Activated CD8-positive, alpha-beta T cell treated with anti-CD3 and anti-CD28 coated beads, Interleukin-2, amount 10 ng/mL, durations not matched to agents 7 days and 5 days (primary cell): Measurements from ENCODE around the gene PDXP. TPM values are rescaled to one million over a fixed set of nuclear protein-coding genes. Genes with fewer than 3 reads are reported as not detected.

Experiments
- ATAC-seq: fragments of 150-1000 bp; cut with Tn5 transposase; one replicate; pipeline ENCODE4 v1.10.0; 2021; ENCODE audit warnings: moderate library complexity
- CTCF ChIA-PET: fragments of 350-600 bp; sonication (Branson Sonifier 250); formaldehyde crosslinking; loops from one replicate; lab custom pipeline; 2021; ENCODE audit warnings: antibody characterized with exemption; lab: Charles Lee
- POLR2A ChIA-PET: fragments of 350-600 bp; sonication (Branson Sonifier 250); formaldehyde crosslinking; loops from one replicate; lab custom pipeline; 2021; ENCODE audit warnings: antibody characterized with exemption; lab: Charles Lee
- DNase-seq: peaks from one replicate; pipeline ENCODE4 v3.0.0-alpha.2; 2020
- H3K27ac Mint-ChIP-seq: one replicate; pipeline ENCODE4 v1.8.0; 2021; ENCODE audit warnings: mild to moderate bottlenecking, mixed read lengths
- H3K27me3 Mint-ChIP-seq: one replicate; pipeline ENCODE4 v1.8.0; 2021; ENCODE audit warnings: low read depth, mixed read lengths
- H3K36me3 Mint-ChIP-seq: one replicate; pipeline ENCODE4 v1.8.0; 2021; ENCODE audit warnings: low read depth, mixed read lengths
- H3K4me1 Mint-ChIP-seq: one replicate; pipeline ENCODE4 v1.8.0; 2021; ENCODE audit warnings: low read depth, mixed read lengths
- H3K4me3 Mint-ChIP-seq: one replicate; pipeline ENCODE4 v1.8.0; 2021; ENCODE audit warnings: mild to moderate bottlenecking, mixed read lengths
- H3K9me3 Mint-ChIP-seq: one replicate; pipeline ENCODE4 v1.8.0; 2022; ENCODE audit warnings: mixed read lengths; ENCODE audit not compliant: insufficient read depth
- total RNA-seq, 2 experiments: library from RNA; stranded (reverse); gene quantifications; one replicate each; pipeline ENCODE4 v1.2.3, GENCODE V29; 2021

PDXP gene
- total RNA-seq, 2 experiments from 2014 or later: 31.5 to 33.5 TPM

GRCh38 chr22:37619991-37620390 is 38.5 kb upstream of the PDXP start:
- no peak for ATAC-seq
- Mint-ChIP-seq H3K36me3 (peaks cover 46% of the 10 kb centered on the region), H3K4me3 (no peak overlapping the region), H3K27me3 (no peaks in the 10 kb centered on the region), H3K4me1 (peaks cover 19% of the 10 kb centered on the region), H3K9me3 (no peaks in the 10 kb centered on the region), H3K27ac (peak overlapping the region; percentile 42)
- ChIA-PET CTCF (interaction anchor here (1.3 to 12.7 kb wide), 3 partner anchors 14 to 62 kb away, joined by 4 to 261 read pairs (median 5); partner anchors contain the start of gene SH3BP1), POLR2A (interaction anchor here (1.0 to 1.7 kb wide), 3 partner anchors 12 to 55 kb away, joined by 3 to 7 read pairs (median 4); partner anchors contain the start of gene LGALS1)
- DNase-seq: no peak

- H3K27me3 Mint-ChIP-seq: no peaks in the 10 kb centered on the region
These were observed 37.1 kb upstream of the PDXP start for GRCh38 chr22:37621352-37621860.

GRCh38 chr22:37623075-37624016 is 35.2 kb upstream of the PDXP start:
- H3K4me3 Mint-ChIP-seq: no peak overlapping the region
- no peaks in the 10 kb centered on the region for H3K9me3 Mint-ChIP-seq
- POLR2A ChIA-PET: no interaction called here
- H3K36me3 Mint-ChIP-seq: peaks cover 41% of the 10 kb centered on the region
- no peaks in the 10 kb centered on the region for H3K27me3 Mint-ChIP-seq
- CTCF ChIA-PET: interaction anchor here (0.6 to 12.7 kb wide), 6 partner anchors 15 to 63 kb away, joined by 3 to 261 read pairs (median 4); partner anchors contain the start of genes GGA1, NOL12, PDXP and SH3BP1
- peak overlapping the region; percentile 89 for H3K27ac Mint-ChIP-seq
- ATAC-seq: peak; percentile 66
- peak; percentile 85 for DNase-seq
- peaks cover 52% of the 10 kb centered on the region for H3K4me1 Mint-ChIP-seq

More at GRCh38 chr22:37621352-37621860, 37.1 kb upstream of the PDXP start:
- POLR2A ChIA-PET: interaction anchor here (1.1 to 1.3 kb wide), 2 partner anchors 12 to 21 kb away, joined by 4 to 6 read pairs; partner anchors contain the start of gene GGA1
- peaks cover 34% of the 10 kb centered on the region for H3K4me1 Mint-ChIP-seq
- CTCF ChIA-PET: interaction anchor here (1.0 to 12.7 kb wide), 4 partner anchors 9 to 60 kb away, joined by 3 to 261 read pairs (median 4); partner anchors contain the start of gene SH3BP1
- H3K27ac Mint-ChIP-seq: no peak overlapping the region
- no peak for ATAC-seq
- no peak for DNase-seq
- no peaks in the 10 kb centered on the region for H3K9me3 Mint-ChIP-seq
- H3K36me3 Mint-ChIP-seq: peaks cover 47% of the 10 kb centered on the region
- no peak overlapping the region for H3K4me3 Mint-ChIP-seq

- Mint-ChIP-seq H3K9me3 (no peaks in the 10 kb centered on the region), H3K4me1 (peaks cover 59% of the 10 kb centered on the region), H3K4me3 (no peak overlapping the region), H3K27me3 (no peaks in the 10 kb centered on the region), H3K27ac (peak overlapping the region; percentile 89), H3K36me3 (peaks cover 35% of the 10 kb centered on the region)
- ChIA-PET POLR2A (no interaction called here), CTCF (interaction anchor here (0.6 to 12.7 kb wide), 5 partner anchors 15 to 62 kb away, joined by 3 to 261 read pairs (median 4); partner anchors contain the start of genes GGA1, NOL12, PDXP and SH3BP1)
- DNase-seq: no peak
- no peak for ATAC-seq
These were observed 34.5 kb upstream of the PDXP start for GRCh38 chr22:37624017-37624365.

- Mint-ChIP-seq H3K27ac (peak overlapping the region; percentile 75), H3K36me3 (peaks cover 32% of the 10 kb centered on the region), H3K27me3 (no peaks in the 10 kb centered on the region), H3K4me1 (peaks cover 65% of the 10 kb centered on the region), H3K4me3 (no peak overlapping the region), H3K9me3 (no peaks in the 10 kb centered on the region)
- no peak for DNase-seq
- CTCF ChIA-PET: interaction anchor here (1.8 to 12.7 kb wide), 4 partner anchors 14 to 56 kb away, joined by 9 to 261 read pairs (median 38); partner anchors contain the start of genes GGA1, PDXP and SH3BP1
- ATAC-seq: no peak
- POLR2A ChIA-PET: interaction anchor here (0.6 to 1.4 kb wide), 2 partner anchors 9 to 17 kb away, joined by 3 to 6 read pairs; no protein-coding TSS in a partner anchor
These were observed 33.6 kb upstream of the PDXP start for GRCh38 chr22:37624876-37625275.

GRCh38 chr22:37625737-37626136 is 32.8 kb upstream of the PDXP start:
- H3K4me1 Mint-ChIP-seq: peaks cover 65% of the 10 kb centered on the region
- H3K4me3 Mint-ChIP-seq: no peak overlapping the region
- no peaks in the 10 kb centered on the region for H3K9me3 Mint-ChIP-seq
- peak overlapping the region; percentile 91 for H3K27ac Mint-ChIP-seq
- no peak for ATAC-seq
- H3K27me3 Mint-ChIP-seq: no peaks in the 10 kb centered on the region
- CTCF ChIA-PET: interaction anchor here (0.8 to 12.7 kb wide), 6 partner anchors 13 to 151 kb away, joined by 3 to 261 read pairs (median 26); partner anchors contain the start of genes GGA1, PDXP and SH3BP1
- POLR2A ChIA-PET: interaction anchor here (0.6 to 2.6 kb wide), 4 partner anchors 8 to 51 kb away, joined by 3 to 13 read pairs (median 9); no protein-coding TSS in a partner anchor
- H3K36me3 Mint-ChIP-seq: peaks cover 30% of the 10 kb centered on the region
- no peak for DNase-seq

GRCh38 chr22:37626144-37626543 is 32.4 kb upstream of the PDXP start:
- peaks cover 30% of the 10 kb centered on the region for H3K36me3 Mint-ChIP-seq
- ATAC-seq: no peak
- no peaks in the 10 kb centered on the region for H3K9me3 Mint-ChIP-seq
- CTCF ChIA-PET: interaction anchor here (0.8 to 12.7 kb wide), 8 partner anchors 10 to 150 kb away, joined by 3 to 261 read pairs (median 12); partner anchors contain the start of genes GGA1, PDXP and SH3BP1
- H3K27me3 Mint-ChIP-seq: no peaks in the 10 kb centered on the region
- POLR2A ChIA-PET: interaction anchor here (0.6 to 2.6 kb wide), 3 partner anchors 10 to 51 kb away, joined by 3 to 13 read pairs (median 12); no protein-coding TSS in a partner anchor
- H3K27ac Mint-ChIP-seq: peak overlapping the region; percentile 91
- no peak overlapping the region for H3K4me3 Mint-ChIP-seq
- DNase-seq: no peak
- H3K4me1 Mint-ChIP-seq: peaks cover 67% of the 10 kb centered on the region

- ATAC-seq: no peak
- no peak for DNase-seq
- H3K9me3 Mint-ChIP-seq: no peaks in the 10 kb centered on the region
- no peaks in the 10 kb centered on the region for H3K27me3 Mint-ChIP-seq
- H3K4me3 Mint-ChIP-seq: peak overlapping the region; percentile 56
- peaks cover 68% of the 10 kb centered on the region for H3K4me1 Mint-ChIP-seq
- H3K27ac Mint-ChIP-seq: peak overlapping the region; percentile 91
- ChIA-PET POLR2A (interaction anchor here (1.0 to 2.6 kb wide), 8 partner anchors 10 to 57 kb away, joined by 3 to 14 read pairs (median 6); partner anchors contain the start of genes LGALS1 and PDXP), CTCF (interaction anchor here (0.8 to 12.7 kb wide), 12 partner anchors 9 to 236 kb away, joined by 3 to 261 read pairs (median 7); partner anchors contain the start of genes GGA1, LGALS1, PDXP and SH3BP1)
- peaks cover 30% of the 10 kb centered on the region for H3K36me3 Mint-ChIP-seq
These were observed 31.9 kb upstream of the PDXP start for GRCh38 chr22:37626556-37627075.

- H3K36me3 Mint-ChIP-seq: peaks cover 35% of the 10 kb centered on the region
- H3K27ac Mint-ChIP-seq: peak overlapping the region; percentile 91
- CTCF ChIA-PET: interaction anchor here (1.1 to 12.7 kb wide), 11 partner anchors 10 to 236 kb away, joined by 3 to 261 read pairs (median 7); partner anchors contain the start of genes GGA1, LGALS1, PDXP and SH3BP1
- H3K4me1 Mint-ChIP-seq: peaks cover 73% of the 10 kb centered on the region
- DNase-seq (no peak), ATAC-seq (no peak)
- no peaks in the 10 kb centered on the region for H3K27me3 Mint-ChIP-seq
- POLR2A ChIA-PET: interaction anchor here (0.9 to 2.6 kb wide), 10 partner anchors 10 to 56 kb away, joined by 3 to 14 read pairs (median 6); partner anchors contain the start of genes LGALS1 and PDXP
- no peaks in the 10 kb centered on the region for H3K9me3 Mint-ChIP-seq
- peak overlapping the region; percentile 56 for H3K4me3 Mint-ChIP-seq
These were observed 31.4 kb upstream of the PDXP start for GRCh38 chr22:37627121-37627520.

GRCh38 chr22:37627545-37627944 is 31.0 kb upstream of the PDXP start:
- ChIA-PET CTCF (interaction anchor here (1.1 to 12.7 kb wide), 10 partner anchors 10 to 236 kb away, joined by 5 to 261 read pairs (median 8); partner anchors contain the start of genes GGA1, LGALS1, PDXP and SH3BP1), POLR2A (interaction anchor here (0.9 to 2.6 kb wide), 10 partner anchors 9 to 56 kb away, joined by 3 to 14 read pairs (median 6); partner anchors contain the start of genes LGALS1 and PDXP)
- Mint-ChIP-seq H3K4me3 (peak overlapping the region; percentile 56), H3K9me3 (no peaks in the 10 kb centered on the region), H3K36me3 (peaks cover 32% of the 10 kb centered on the region), H3K27ac (peak overlapping the region; percentile 91), H3K4me1 (peaks cover 77% of the 10 kb centered on the region), H3K27me3 (no peaks in the 10 kb centered on the region)
- ATAC-seq (peak; percentile 67), DNase-seq (peak; percentile 67)
